GM19023 (cell line): ENCODE results near the gene XAF1.
"Not testable (repeated sequence)": the region's sequence is repeated elsewhere in the genome, so short reads cannot be mapped to it uniquely, and the experiment has no call there.

Source experiments
- ATAC-seq: cut with Tn5 transposase; IDR thresholded peaks from one replicate; pipeline ENCODE4 v1.9.1; 2021; ENCODE audit warnings: mild to moderate bottlenecking, moderate library complexity; ENCODE audit not compliant: unreplicated experiment

The XAF1 gene

DNA sequence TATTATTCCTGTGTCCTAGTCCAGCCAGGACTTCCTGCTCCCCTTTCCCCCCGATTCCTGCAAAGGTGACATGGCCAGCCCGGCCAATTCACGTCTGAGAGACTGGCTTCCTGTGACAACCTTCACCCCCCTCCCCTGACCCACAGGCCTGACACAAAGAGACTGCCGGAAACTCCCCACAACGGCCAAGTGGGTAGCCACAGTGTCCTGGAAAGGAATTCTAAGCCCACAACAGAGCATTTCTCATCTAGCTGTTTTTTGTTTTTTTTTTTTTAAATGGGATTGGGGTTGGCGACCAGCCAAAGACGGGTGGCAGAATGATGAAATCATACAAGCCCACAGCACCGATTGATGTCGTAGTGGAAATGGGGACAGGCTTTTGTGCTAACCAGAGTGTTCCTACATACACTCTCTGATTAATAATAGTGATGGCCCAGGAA lies 2.8 kb upstream of the XAF1 start:
- no peak for ATAC-seq

DNA sequence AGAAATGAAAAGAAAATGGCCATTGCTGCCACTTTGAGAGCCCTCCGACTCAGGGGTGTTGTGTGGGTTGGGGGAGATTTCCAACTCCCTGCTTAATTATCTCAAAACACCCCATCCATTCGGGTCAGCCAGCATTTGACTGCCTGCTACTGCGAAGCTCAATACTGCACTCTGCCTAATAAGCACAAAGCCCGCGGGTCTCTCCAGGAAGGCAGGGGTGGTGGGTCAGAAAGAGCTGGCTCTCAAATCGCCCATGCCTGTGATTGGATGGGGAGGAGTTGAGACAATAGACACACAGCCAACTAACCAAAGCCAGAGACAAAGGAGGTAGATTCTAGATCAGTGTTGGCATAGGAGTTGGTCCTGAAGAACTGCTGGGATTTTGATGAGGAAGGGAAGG lies 2.3 kb upstream of the XAF1 start:
- ATAC-seq, result no peak

DNA sequence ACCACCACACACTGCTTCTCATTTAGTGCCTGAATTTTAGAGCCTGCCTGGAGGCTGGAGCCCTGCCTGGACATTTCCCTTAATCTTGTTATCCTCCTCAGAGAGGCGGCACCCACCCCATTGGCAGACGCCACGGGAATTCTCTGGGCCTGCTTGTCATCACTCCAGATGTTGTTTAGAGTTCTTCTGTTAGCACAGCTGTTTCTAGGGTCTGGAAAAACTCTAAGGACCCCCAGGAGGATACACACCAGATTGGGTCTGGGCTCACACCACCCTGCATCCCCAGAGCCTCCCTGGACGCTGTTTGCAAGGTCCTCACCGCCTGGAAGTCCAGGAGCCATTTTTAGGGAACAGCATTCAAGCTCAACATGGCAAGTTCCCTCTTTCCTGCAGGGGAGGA lies 565 bp upstream of the XAF1 start:
- ATAC-seq, result no peak

DNA sequence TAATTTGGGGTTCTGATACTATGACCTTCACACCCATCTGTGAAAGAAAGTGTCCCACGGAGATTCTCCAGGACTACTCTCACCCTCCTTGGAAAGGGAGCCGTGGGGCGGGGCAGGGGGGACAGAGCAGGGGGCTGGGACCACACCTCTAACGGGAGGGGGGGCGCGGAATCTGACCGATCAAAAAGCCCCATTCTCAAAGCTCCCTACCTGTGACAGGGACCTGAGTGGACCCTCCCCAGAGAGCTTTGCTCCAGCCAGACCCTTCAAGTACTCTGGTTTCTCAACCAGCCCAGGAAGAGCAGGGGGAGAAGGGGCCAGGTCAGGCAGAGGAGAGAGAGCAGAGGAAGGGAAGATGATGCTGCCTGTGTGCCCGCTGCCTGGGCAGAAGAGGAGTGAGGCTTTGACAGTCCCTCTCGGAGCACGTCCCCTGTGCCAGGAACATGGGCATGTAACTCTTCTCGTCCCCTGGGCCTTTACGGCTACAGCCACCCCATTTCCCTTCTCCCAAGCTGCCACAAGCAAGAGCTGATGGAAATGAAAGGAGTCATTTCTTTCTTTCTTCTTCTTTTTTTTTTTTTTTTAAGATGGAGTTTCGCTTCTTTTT lies 682 bp downstream of the XAF1 start:
- no peak for ATAC-seq

DNA sequence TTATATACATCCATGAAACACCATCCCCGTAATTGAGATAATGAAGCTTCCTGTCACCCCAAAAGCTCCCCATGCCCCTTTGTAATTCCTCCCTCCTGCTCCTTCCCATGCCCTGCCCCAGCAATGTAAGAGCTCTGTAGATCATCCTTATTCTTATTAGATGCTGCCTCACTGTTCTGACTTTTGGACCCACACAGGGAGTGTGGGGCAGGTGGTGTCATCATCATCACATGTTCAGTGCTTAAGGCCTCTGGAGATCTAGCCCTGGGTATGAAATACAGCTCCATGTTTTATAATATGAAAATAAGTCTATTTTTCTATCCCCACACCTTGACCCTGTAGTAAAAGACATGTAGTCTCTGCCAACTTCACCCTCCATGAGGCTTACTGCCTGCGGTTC lies 1.9 kb downstream of the XAF1 start:
- no peak for ATAC-seq

DNA sequence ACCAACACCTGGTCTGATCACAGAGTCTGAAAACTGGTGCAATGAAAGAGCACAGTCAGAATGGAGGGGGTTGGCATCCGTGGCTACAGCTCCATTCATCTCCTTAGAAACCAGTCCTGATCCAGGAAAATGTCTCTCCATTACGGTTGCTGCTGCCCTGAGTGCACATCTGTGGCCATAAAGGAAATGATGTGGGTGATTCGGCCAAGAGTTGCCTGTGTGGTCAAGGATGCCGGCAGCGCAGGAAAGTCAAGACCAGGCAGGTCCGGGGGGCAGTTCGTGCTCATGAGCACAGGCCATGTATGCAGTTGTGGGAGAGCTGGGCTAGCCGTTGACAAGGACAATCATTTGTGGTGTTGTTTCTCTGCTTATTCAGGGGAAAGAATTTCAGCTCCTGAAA lies 5.9 kb downstream of the XAF1 start:
- ATAC-seq, result no peak

DNA sequence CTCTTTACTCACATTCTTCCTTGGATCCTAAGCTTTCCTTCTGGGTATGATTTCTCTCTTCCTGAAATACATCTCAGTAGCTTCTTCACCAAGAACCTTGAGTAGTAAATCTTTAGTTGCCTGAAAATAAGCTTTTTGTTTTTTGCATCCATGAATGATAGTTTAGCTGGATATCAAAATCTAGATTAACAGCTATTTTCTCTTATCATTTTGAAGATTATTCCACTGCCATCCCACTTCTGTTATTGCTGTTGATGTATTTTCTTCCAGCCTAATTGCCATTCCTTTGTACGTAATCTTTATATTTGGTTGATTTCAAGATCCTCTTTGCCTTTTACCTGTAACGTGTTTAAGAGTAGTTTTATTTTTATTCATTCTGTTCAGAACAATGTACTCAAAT lies 12.6 kb downstream of the XAF1 start:
- no peak for ATAC-seq

DNA sequence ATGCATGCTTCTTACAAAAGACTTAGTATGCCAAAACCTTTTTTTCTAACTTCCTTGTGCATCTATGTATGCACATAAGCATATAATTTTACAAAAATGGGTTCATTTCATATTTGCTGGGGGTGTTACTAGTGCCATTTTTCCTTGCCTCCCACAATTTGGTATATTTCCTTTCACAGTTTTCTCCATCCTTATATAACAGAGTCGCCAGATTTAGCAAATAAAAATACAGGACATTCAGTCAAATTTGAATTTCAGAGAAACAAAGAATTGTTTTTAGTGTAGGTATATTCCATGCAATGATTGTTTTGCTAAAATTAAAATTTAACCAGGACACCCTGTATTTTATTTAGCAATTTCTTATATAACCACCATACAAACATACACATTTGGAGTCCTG lies 16.2 kb downstream of the XAF1 start:
- ATAC-seq, result no peak

DNA sequence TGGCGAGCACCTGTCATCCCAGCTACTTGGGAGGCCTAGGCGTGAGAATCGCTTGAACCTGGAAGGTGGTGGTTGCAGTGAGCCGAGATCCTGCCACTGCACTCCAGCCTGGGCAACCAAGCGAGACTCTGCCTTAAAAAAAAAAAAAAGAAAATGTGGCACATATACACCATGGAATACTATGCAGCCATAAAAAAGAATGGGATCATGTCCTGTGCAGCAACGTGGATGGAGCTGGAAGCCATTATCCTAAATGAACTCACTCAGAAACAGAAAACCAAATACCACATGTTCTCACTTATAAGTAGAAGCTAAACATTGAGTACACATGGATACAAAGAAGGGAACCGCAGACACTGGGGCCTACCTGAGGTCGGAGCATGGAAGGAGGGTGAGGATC lies 19.1 kb downstream of the XAF1 start:
- ATAC-seq, result not testable (repeated sequence)

DNA sequence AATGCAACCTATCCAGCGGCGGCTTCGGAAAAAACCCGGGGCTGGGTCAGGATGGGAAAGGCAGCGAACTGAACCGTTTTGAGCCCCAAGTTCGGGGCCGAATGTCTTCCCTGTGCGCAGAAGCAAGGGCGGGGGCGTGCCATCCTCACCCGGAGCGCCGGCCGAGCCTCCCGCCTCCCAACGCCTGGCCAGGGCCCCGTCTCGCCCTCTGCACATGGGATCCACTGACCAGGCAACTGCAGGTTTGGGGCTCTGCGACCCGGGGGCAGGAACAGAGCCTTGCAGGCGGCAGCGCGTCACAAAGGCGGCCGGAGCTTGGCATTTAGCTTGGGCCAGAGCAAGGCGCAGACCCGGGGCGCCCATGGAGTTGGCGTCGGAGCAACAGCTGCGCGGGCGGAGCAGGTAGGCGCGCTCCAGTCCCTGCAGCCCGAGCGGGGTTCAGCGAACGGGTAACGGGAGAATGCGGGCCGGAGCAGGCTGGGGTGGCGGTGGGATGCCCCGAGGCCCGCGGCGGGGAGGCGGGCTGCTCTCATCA lies 20.1 kb downstream of the XAF1 start, which contains the start of gene FBXO39:
Gene FBXO39 (plus strand): TSS at position 345 of the 535 bp plus-strand sequence. CDS start 3,654 bp downstream, outside the sequence.
- ATAC-seq, result no peak

DNA sequence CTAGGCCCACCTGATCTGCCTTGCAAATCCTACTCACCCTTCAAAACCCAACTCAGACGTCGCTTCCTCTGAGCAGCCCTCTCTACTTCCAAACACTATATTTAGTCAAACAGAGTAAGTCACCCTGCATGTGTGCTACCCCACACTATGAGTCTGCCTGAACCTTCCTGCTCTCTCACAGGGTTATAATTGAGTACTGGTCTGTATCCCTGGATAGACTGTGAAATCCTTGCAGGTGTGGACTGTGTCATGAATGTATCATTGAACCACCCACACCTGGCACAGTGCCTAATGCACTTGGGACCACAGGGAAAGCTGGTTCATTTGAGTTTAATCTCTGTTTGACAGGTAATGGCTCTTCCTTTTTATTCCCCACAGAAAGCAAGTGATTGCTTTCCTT lies 23.6 kb downstream of the XAF1 start:
- no peak for ATAC-seq

DNA sequence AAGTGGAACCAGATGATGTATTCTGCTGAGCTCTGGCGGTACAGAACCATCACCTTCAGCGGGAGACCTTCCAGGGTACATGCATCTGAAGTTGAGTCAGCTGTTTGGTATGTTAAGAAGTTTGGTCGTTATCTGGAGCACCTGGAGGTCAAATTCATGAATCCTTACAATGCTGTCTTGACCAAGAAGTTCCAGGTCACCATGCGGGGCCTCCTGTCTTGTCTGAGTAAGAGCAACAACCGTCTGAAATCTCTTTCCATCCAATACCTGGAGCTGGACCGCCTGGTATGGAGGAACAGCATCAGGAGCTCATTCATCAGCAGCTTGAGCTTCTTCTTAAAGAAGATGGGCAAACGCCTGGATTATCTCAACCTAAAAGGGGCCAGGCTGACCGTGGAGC lies 24.2 kb downstream of the XAF1 start:
- ATAC-seq, result no peak

DNA sequence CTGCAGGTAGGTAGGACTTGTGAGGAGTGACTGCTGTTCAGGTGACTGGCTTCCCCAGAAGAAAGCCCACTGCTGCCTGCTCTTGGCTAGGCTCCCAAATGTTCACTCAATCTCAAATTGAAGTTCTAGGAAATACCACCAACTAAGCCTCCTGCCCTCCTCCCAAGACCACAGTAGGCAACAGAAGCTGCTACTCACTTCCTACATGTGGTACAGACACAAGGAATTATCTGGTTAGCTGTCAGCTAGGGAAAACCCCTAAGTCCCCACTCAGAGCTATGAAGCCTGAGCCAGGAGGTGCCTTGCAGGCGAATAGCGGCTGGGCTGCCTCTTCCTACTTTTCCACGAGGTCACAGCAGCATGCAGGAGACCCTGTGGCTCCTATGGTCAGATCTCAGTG lies 25.0 kb downstream of the XAF1 start:
- ATAC-seq, result no peak

DNA sequence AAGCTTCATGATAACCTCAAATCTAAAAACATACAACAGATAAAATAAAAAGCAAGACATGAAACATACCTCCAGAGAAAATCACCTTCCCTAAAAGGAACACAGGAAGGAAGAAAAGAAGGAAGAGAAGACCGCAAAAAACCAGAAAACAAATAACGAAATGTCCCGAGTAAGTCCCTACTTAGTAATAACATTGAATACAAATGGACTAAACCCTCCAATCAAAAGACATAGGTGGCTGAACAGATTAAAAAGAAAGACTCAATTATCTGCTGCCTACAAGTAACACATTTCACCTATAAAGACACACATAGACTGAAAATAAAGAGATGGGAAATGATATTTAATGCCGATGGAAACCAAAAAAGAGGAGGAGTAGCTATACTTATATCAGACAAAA lies 26.4 kb downstream of the XAF1 start:
- no peak for ATAC-seq

DNA sequence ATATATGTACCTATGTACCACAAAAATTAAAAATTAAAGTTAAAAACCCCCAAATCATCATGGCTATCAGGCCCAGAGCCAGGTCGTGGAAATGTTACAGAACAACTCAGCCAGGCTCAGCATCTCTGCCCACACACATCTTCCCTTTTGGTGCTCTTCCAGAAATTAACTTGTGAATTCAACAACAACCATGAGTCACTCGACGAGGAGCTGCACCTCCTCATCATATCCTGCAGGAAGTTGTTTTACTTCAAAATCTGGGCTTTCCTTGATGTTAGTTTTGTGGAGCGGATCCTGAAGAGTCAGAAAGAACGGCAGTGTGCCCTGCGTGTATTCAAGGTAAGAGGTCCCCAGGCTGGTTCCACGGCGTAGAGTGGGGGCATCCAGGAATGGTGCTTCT lies 30.8 kb downstream of the XAF1 start:
- no peak for ATAC-seq

DNA sequence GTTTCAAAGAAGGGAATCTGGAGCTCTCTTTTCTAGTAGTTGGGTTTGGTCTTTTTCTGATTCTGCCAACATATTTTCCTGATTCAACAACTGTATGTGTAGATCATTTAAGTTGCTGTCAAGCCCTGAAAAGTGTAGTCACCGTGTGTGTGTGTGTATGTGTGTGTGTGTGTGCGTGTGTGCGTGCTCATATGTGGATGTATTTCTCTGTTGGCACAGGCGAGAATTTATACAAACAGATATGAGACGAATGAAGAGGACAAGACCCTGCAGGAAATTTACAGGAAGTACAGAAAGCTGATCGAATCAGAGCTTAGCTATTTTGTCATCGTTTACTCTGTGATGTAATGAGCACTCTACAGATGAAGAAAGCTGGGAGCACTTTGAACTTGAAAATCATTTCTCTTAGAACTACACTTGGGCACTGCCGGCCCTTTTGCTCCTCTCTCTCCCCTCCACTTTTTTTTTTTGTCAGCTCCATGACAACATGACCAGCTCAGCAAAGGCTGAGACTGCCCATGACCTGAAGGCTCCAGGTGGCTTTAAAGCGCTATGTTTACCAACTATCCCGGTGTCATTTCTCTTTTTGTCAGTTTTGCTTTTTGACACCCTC lies 31.3 kb downstream of the XAF1 start:
- ATAC-seq, result no peak

DNA sequence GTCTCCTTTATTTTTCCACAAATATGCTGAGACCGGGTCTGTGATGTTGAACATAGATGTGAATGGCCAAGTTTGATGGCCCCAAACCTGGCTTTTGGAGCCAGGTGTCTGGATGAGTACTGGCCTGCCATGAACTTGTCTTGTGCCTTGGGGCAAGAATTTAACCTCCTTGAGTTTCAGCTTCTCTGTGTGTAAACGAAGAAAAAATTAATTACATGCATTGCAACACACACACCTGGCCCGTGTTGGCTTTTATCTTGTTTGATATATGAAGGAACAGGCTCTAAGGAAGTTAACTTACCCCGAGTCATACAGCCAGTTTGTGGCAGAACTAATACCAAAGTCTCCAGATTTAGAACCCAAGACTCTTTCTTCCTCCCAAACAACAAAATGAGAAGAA lies 33.3 kb downstream of the XAF1 start:
- no peak for ATAC-seq

DNA sequence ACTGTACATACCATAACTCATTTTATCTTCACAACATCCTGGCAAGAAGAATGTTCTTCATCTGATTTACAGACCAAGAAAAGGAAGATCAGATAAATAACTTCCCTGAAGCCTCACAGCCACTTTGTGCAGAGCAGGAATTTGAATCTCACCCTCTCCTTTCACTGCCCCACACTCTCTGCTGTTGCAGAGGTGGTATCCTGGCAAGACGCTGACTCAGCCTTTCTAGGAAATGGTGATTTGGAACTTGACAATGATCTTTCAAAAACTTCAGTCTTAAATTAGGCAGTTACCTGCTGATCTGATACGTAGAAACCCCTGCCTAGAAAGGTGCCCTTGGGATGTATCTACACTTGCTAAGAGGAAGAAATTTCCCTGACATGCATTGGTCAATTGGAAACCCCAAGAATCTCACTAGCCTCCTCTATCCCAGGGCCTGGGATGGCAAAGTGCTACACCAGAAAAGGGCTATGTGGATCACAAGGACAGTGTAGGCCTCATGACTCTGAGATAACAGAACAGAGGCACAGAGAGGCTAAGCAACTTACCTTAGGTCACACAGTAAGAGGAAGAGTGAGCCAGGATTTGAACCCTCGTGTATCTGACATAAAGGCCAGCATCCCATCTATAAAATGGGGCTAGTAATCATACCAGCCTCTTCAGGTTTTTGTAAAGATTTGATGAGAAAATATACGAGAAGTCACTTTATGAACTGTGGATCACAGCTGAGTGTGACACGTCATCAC lies 38.1 kb downstream of the XAF1 start:
- ATAC-seq, result no peak

DNA sequence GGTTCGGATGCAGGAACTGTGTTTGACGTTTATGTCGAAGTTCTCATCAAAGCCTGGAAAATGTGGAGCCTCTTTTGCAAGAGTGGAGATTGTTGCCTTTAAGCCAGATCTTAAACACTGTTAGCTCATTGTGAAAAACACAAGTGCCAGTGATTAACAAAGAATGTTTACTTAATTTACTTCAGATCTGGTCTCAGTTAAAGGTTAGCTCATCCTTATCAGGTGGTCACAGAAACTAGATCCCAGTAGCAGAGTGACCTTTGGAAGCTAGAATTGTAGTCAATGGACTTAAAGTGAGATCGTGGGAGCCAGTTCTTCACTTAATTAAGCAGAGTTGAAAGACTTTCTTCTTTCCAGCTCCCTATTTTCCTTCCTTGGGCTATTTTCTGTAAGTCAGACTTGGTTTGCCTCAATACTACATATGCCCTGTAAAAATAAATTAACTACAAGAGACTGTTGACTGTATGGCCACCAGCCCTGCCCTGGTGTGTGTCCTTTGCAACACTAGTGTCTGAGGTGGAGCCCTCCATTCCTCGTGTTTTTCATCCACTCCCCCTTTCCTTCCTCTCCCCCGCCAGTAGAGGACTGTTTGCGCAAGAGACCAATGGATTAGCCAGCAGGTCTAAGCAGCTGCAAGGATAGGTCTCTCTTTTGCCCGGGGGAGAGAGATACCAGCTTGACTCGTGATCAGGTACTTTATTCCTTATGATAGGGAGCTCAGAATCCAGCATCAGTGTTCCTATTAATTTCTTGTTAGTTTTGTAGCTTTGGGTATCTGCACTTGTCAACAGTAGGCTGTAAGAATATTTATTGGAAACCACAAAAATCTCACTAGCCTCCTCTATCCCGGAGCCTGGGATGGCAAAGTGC lies 40.4 kb downstream of the XAF1 start:
- ATAC-seq, result no peak

DNA sequence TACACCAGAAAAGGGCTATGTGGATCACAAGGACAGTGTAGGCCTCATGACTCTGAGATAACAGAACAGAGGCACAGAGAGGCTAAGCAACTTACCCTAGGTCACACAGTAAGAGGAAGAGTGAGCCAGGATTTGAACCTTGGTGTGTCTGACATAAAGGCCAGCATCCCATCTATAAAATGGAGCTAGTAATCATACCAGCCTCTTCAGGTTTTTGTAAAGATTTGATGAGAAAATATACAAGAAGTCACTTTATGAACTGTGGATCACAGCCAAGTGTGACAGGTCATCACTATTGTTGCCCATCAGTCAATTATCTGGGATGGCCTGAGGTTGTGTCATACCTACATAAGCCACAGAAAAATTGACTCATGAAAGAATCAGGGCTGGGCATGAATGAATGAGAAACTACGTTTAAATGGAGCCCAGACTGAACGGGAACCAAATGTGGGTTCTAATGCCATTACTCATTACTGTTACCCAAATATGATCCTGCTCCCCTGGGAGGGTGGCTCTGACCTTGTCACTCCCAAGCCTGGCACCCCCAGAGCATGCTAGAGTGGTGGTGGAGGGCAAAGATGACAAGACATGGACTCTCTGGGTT lies 41.1 kb downstream of the XAF1 start:
- no peak for ATAC-seq
